CD4-positive, alpha-beta T cell treated with Interleukin-2 at 100 ng/mL for 4 hours (primary cell): Measurements from ENCODE around the gene EFHC1.

ENCODE experiments used
- DNase-seq: peaks from one replicate; pipeline ENCODE4 v3.0.0-alpha.2; 2020; ENCODE audit warnings: low spot score

The EFHC1 gene

DNA sequence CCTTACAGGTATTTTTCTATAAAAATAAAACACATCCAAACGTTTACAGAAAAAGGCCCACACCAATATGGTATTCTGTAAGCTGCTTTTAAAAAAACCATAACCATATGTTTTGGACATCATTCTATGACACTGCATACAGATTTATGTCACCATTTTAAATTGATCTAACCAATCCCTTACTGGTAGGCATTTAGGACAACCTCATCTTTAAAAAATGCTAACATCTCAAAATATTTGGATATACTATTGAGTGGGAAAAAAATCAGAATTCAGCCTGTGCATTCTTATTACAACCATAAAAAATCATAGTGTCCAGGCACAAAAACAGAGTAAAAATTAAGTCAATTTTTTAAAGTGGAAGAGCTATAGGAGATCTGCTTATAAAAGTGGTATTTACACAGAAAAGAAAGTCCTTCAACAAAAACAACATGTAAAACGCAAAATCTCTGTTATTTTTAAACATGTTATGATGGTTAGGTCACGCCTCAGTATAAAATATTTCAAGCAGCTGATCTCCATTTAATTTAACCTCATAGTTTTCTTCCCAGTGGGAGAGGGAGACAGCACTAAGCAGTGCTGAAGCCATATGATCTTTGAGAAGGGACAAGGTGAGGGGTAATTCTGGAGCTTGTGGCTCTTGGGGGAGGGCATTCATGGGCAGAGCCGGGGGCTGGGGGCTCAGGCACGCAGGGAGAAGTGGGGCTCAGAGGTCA is 135.5 kb downstream of the EFHC1 start:
- no peak for DNase-seq

DNA sequence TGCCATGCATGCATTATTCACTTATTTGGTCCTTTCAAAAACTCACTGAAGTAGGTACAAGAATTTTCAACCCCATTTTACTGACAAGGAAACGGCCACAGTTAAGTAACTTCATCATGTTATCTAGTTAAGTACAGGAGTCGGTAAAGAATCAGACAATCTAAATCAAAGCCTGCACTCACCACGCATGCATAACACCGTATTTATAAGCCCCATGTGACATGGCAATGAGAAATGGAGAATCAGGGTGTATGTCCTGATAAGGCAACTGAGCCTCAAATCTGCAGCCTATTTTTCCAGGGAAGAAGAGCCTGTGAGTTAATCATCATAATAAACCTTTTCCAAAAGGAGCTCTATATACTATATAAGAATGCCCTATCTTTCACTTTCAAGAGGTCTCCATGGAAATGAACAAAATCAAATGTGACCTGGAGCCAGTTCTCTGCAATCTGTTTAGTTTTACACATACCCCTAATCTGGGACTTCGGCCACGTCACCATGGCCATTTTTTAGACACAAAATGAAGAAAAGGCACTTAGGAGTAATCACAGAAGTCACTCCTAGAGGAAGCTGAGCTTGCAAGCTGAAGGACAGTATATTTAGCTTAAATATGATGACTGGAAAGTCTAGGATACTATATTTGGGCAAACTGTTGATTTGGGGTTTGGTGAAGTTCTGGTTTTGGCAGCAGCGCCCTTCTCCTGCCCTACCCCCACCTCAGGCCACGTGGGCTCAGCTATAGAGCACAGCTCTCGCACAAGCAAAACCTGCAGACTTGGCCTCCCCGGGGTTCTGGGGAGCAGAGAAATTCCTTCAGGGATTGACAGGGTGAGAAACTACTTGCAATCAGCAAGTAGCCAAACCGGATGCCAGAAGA is 137.5 kb downstream of the EFHC1 start:
- no peak for DNase-seq

DNA sequence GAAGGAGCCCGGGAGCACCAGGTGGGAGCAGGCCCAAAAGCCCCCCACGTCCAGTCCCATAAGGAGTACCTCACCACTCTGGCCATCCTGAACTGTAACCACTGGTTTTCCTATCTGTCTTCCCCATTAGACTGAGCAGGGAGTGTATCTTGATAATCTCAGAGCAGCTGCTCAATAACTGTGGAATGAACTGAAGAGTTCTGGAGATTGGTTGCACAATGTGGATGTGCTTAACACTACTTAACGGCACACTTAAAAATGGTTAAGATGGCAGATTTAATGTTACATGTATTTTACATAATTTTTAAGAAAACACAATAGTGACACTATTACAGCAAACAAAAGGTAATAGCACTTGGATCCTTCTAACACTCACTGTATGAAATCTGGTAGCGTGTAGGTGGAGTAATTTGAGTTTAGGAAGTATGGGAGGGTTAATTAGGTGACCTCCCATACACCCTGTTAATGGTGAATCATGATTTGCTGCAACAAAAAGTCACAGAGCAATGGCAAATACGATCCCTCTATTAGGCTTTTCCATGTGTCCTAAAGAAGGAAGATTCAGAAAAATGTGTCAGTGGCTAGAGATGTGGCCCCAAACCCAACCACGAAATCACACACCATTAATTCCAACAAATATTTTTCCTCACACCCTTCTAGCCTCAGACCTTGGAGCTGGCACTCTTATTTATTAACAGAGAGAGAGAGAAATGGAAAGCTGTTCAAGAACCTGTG is 138.3 kb downstream of the EFHC1 start:
- DNase-seq: no peak

GRCh38 chr6:52560462-52560861 is 140.3 kb downstream of the EFHC1 start:
- no peak for DNase-seq

DNA sequence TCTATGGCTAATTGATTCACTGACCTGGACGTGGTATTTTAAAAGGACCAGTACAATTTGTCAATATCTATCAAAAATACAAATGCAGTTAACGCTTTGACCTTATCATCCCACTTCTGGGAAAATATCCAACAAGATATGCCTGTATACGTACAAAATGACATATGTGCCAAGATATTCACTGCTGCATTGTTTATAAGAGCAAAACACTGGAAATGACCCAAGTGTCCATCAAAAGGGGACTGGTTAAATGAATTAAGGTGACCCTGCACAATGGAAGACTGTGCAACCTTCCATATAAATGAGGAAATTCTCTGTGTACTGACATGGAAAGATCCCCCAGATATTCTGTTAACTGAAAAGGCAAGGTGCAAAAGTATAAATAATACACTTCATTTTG is 142.8 kb downstream of the EFHC1 start:
- DNase-seq: no peak

DNA sequence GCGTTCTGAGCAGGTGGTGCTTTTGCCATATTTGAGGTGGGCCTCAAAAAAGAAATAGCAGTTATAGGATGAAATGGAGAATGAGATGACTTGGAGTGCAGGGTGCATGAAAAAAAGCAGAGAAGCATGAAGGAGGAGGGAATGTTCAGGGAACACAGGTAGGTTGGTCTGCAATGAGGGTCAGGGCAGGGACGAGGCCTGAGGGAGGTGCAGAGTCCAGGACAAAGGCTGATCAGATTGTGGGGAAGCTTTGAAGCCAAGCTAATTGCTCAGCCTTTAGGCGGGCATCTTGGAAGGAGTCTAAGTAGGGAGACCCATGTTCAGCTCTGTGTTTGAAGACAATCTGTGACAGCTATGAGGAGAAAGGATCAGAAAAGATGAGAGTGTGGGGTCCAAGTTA is 144.7 kb downstream of the EFHC1 start:
- no peak for DNase-seq

DNA sequence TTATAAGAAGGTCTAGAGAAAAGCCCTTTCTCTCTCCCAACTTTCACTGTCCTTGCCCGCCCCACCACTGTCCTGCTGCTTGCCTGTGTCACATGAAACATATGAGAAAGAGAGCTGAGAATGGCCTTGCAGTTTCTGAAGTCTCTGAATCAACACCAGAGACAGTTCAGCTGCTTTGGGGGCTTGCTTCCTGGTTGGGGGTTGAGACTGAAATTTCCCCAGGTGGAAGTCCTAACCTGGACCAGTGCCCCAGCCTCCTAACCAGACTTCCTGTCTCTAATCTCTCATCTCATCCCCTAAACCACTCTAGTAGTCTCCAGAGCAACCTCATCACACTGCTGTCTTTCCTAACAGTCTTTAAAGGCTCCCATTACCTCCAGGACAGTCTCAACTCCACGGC is 146.1 kb downstream of the EFHC1 start:
- DNase-seq: no peak

DNA sequence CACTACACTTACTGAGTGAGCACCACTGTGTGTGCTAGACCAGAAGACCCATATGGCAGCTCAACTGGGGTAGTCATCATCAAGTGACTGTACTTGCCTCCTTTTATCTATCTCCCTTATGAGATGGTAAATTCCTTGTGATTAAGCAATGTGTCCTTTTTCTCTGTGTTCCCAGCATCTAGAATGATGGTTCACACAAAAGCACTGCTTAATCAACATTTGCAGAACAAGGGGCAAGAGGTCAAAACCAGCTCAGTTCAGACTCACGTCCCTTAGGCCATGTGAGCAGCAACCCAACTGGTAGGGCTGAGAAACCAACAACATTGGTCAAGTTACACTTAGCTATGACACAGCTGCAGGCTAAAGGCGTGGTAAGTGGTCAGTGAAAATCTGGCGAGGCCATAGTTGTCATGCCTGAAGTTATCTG is 146.7 kb downstream of the EFHC1 start:
- DNase-seq: no peak

DNA sequence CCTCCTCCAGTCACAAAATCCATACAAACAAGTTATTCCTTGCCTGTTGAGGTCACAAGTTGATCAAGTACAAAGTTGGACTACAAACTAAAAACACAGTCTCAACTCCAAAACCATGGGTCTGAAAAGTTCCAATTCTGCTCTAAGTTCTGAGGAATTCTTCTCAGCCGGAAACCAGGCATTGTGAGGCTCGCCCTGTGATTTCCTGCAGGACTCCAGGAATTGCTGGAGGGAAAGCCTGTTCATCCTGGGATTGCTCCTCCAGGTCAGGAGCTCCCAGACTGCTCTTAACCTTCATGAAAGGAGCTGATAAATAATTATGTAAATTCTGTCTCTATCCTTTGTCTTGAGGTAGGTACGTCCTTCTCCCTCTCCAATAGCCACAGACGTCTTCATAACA is 148.2 kb downstream of the EFHC1 start:
- no peak for DNase-seq

DNA sequence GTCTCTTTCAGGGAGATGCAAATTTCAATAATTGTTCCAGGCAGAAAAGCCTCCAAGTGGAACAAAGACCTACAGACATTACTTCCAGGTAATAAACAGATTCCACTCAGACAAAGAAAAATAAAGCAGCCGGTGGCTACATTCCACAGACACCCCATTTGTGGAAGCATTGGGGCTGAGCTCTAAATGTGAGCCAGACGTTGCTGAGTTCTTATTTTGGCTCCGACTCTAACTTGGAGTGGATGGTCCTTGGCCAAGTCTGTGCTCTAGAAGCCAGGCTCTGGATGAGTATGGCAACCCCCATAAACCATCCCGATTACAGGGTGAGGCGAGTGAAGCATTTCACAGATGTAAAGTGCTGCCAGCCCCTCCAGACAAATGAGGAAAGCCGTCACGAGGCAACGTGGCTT is 150.2 kb downstream of the EFHC1 start:
- no peak for DNase-seq

- no peak for DNase-seq
Measured at GRCh38 chr6:52571099-52571755, 151.1 kb downstream of the EFHC1 start.

- DNase-seq: no peak
Measured at GRCh38 chr6:52572536-52572935, 152.4 kb downstream of the EFHC1 start.

- DNase-seq: no peak
Measured at GRCh38 chr6:52573295-52573694, 153.2 kb downstream of the EFHC1 start.
